Measurements from ENCODE around the gene REEP5.
"Not testable (repeated sequence)": the region's sequence is repeated elsewhere in the genome, so short reads cannot be mapped to it uniquely, and the experiment has no call there.

The REEP5 gene

DNA sequence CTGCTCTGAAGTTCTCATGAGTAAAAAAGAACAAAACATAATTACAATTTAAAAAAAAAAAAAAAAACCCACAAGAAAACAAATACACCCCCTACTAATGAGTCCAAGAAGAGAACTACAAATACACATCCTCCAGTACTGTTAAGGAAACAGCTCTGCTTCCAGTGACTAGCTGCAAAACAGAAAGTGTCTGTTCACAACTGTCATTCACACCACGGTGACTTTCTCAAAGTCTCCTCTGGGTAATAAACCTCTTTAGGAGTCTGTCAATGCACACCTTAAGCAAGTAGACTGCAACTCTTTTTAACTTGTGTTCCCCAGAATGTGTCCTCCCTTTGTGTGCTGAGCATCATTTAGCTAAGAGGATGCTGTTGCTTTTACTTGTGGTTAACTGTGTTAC lies 6.2 kb downstream of the REEP5 start:
- TF ChIP-seq CTCF (IDR thresholded peaks at IDR 0.05; ENCODE audit: low read depth, low read length, missing control alignments): no peak
- in situ Hi-C loops (cut with HindIII; ENCODE audit: low sequenced_read_pairs): no loop called here

GRCh38 chr5:112914584-112914983 lies 7.4 kb downstream of the REEP5 start:
- DNase-seq (ENCODE audit: low read depth): no peak
- no peak for TF ChIP-seq CTCF (IDR thresholded peaks at IDR 0.05; ENCODE audit: low read depth, low read length, missing control alignments)
- H3K4me3 ChIP-seq (ENCODE audit: low read depth, low read length): no peak overlapping the region
- in situ Hi-C loops (cut with HindIII; ENCODE audit: low sequenced_read_pairs): no loop called here

More for the DNA sequence above, 6.2 kb downstream of the REEP5 start:
- H3K4me3 ChIP-seq (ENCODE audit: low read depth, low read length): no peak overlapping the region
- no peak for DNase-seq (ENCODE audit: low read depth)

GRCh38 chr5:112910529-112910928 lies 11.5 kb downstream of the REEP5 start:
- H3K4me3 ChIP-seq (ENCODE audit: low read depth, low read length): no peak overlapping the region
- TF ChIP-seq CTCF (IDR thresholded peaks at IDR 0.05; ENCODE audit: low read depth, low read length, missing control alignments): no peak
- in situ Hi-C loops (cut with HindIII; ENCODE audit: low sequenced_read_pairs): no loop called here
- DNase-seq (ENCODE audit: low read depth): no peak

- in situ Hi-C loops (cut with HindIII; ENCODE audit: low sequenced_read_pairs): no loop called here
- DNase-seq (ENCODE audit: low read depth): no peak
- no peak overlapping the region for H3K4me3 ChIP-seq (ENCODE audit: low read depth, low read length)
- no peak for TF ChIP-seq CTCF (IDR thresholded peaks at IDR 0.05; ENCODE audit: low read depth, low read length, missing control alignments)
Observed at GRCh38 chr5:112908854-112909253, 13.2 kb downstream of the REEP5 start.

GRCh38 chr5:112907166-112907631 lies 14.8 kb downstream of the REEP5 start:
- TF ChIP-seq CTCF (IDR thresholded peaks at IDR 0.05; ENCODE audit: low read depth, low read length, missing control alignments): no peak
- in situ Hi-C loops (cut with HindIII; ENCODE audit: low sequenced_read_pairs): no loop called here
- DNase-seq (ENCODE audit: low read depth): no peak
- H3K4me3 ChIP-seq (ENCODE audit: low read depth, low read length): no peak overlapping the region

GRCh38 chr5:112906637-112907036 lies 15.4 kb downstream of the REEP5 start:
- DNase-seq (ENCODE audit: low read depth): no peak
- in situ Hi-C loops (cut with HindIII; ENCODE audit: low sequenced_read_pairs): no loop called here
- no peak for TF ChIP-seq CTCF (IDR thresholded peaks at IDR 0.05; ENCODE audit: low read depth, low read length, missing control alignments)
- H3K4me3 ChIP-seq (ENCODE audit: low read depth, low read length): no peak overlapping the region

DNA sequence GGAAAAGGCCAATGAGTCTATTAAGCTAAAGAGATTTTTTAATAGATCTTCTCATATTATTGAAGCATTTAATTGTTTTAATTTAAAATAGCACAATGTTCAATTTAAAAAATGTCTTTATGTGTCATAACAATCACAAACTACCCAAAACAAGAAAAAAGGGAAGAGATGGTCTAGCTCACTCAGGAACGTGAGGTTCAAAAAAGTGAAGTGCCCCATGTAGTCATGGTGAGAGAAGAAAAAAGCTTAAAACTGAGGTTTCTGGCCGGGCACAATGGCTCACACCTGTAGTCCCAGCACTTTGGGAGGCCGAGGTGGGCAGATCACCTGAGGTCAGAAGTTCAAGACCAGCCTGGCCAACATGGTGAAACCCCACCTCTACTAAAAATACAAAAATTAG lies 17.0 kb downstream of the REEP5 start:
- DNase-seq (ENCODE audit: low read depth); in situ Hi-C loops (cut with HindIII; ENCODE audit: low sequenced_read_pairs); H3K4me3 ChIP-seq (ENCODE audit: low read depth, low read length): not testable (repeated sequence)
